HepG2 (cell line): ENCODE results near the gene AKIRIN1.

Source experiments
- AHR ChIP-seq: IDR thresholded peaks from 2 replicates; pipeline ENCODE4 v1.6.1; 2018; ENCODE audit warnings: missing genetic modification reagents, missing compliant biosample characterization
- ELF4 ChIP-seq: sonication (generic); formaldehyde crosslinking; IDR thresholded peaks from 2 replicates; pipeline ENCODE4 v1.5.0; 2020; ENCODE audit warnings: missing genetic modification reagents, mild to moderate bottlenecking, moderate library complexity, borderline replicate concordance
- GMEB2 ChIP-seq: IDR thresholded peaks from 2 replicates; pipeline ENCODE4 v1.6.1; 2016; ENCODE audit warnings: missing biosample characterization, missing genetic modification reagents, low read depth
- GPN1 ChIP-seq: sonication (generic); formaldehyde crosslinking; IDR thresholded peaks from 2 replicates; pipeline ENCODE4 v1.5.1; 2020; ENCODE audit warnings: missing genetic modification reagents, borderline replicate concordance
- JARID2 ChIP-seq: sonication (generic); formaldehyde crosslinking; IDR thresholded peaks from 2 replicates; pipeline ENCODE4 v1.8.1; 2023; ENCODE audit warnings: missing genetic modification reagents, inconsistent platforms; ENCODE audit not compliant: insufficient replicate concordance
- POLR2A ChIP-seq, 2 experiments: IDR thresholded peaks; 2 replicates each; pipeline ENCODE4 v1.6.1; 2011; ENCODE audit warnings: low read depth in 2 of 2, low read length in 2 of 2, mild to moderate bottlenecking in 1 of 2, moderate library complexity in 1 of 2; ENCODE audit not compliant: insufficient read depth in 1 of 2
- ZMYM2 ChIP-seq: sonication (generic); formaldehyde crosslinking; IDR thresholded peaks from 2 replicates; pipeline ENCODE4 v1.8.0; 2022; ENCODE audit warnings: mild to moderate bottlenecking, missing genetic modification reagents
- ZNF280B ChIP-seq: sonication (generic); formaldehyde crosslinking; IDR thresholded peaks from 2 replicates; pipeline ENCODE4 v1.5.0; 2020; ENCODE audit warnings: missing genetic modification reagents, mild to moderate bottlenecking, borderline replicate concordance
- TF ChIP-seq, protein P1 (sequence below): sonication (generic); formaldehyde crosslinking; IDR thresholded peaks from 2 replicates; pipeline ENCODE4 v1.5.0; 2020; ENCODE audit warnings: mild to moderate bottlenecking, missing genetic modification reagents, moderate library complexity
- TF ChIP-seq, protein P2 (sequence below), 2 experiments: sonication (generic) in 1 of 2; formaldehyde crosslinking in 1 of 2; IDR thresholded peaks; 2 replicates each; pipeline versions ENCODE4 v1.5.1 to v1.6.1; 2011 to 2020; ENCODE audit warnings: borderline replicate concordance in 1 of 2, low read depth in 1 of 2, low read length in 1 of 2, mild to moderate bottlenecking in 1 of 2, missing genetic modification reagents in 1 of 2, moderate library complexity in 1 of 2
- TF ChIP-seq, protein P3 (sequence below): sonication (generic); formaldehyde crosslinking; IDR thresholded peaks from 2 replicates; pipeline ENCODE4 v1.4.0; 2020; ENCODE audit warnings: missing genetic modification reagents
- TF ChIP-seq, protein P4 (sequence below): IDR thresholded peaks from 2 replicates; pipeline ENCODE4 v1.6.1; 2016; ENCODE audit warnings: missing genetic modification reagents, missing compliant biosample characterization

- TF ChIP-seq, protein P1, sequence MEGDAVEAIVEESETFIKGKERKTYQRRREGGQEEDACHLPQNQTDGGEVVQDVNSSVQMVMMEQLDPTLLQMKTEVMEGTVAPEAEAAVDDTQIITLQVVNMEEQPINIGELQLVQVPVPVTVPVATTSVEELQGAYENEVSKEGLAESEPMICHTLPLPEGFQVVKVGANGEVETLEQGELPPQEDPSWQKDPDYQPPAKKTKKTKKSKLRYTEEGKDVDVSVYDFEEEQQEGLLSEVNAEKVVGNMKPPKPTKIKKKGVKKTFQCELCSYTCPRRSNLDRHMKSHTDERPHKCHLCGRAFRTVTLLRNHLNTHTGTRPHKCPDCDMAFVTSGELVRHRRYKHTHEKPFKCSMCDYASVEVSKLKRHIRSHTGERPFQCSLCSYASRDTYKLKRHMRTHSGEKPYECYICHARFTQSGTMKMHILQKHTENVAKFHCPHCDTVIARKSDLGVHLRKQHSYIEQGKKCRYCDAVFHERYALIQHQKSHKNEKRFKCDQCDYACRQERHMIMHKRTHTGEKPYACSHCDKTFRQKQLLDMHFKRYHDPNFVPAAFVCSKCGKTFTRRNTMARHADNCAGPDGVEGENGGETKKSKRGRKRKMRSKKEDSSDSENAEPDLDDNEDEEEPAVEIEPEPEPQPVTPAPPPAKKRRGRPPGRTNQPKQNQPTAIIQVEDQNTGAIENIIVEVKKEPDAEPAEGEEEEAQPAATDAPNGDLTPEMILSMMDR (CRISPR knock-in tag) = no peak
- TF ChIP-seq ZNF280B (CRISPR knock-in tag) (no peak), GPN1 (CRISPR knock-in tag) (no peak), ELF4 (CRISPR knock-in tag) (no peak), POLR2A (IDR thresholded peaks at IDR 0.05; ENCODE audit: insufficient read depth in 1 of 2, low read depth in 2 of 2, low read length in 2 of 2) (no peak), JARID2 (CRISPR knock-in tag) (no peak), ZMYM2 (CRISPR knock-in tag) (no peak), AHR (CRISPR knock-in tag) (no peak), GMEB2 (no peak)
- TF ChIP-seq, protein P2, sequence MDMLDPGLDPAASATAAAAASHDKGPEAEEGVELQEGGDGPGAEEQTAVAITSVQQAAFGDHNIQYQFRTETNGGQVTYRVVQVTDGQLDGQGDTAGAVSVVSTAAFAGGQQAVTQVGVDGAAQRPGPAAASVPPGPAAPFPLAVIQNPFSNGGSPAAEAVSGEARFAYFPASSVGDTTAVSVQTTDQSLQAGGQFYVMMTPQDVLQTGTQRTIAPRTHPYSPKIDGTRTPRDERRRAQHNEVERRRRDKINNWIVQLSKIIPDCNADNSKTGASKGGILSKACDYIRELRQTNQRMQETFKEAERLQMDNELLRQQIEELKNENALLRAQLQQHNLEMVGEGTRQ (IDR thresholded peaks at IDR 0.05; ENCODE audit: low read depth, low read length) = no peak
- TF ChIP-seq, protein P2 (CRISPR knock-in tag; IDR thresholded peaks at IDR 0.05; ENCODE audit: borderline replicate concordance) = no peak
- TF ChIP-seq, protein P3, sequence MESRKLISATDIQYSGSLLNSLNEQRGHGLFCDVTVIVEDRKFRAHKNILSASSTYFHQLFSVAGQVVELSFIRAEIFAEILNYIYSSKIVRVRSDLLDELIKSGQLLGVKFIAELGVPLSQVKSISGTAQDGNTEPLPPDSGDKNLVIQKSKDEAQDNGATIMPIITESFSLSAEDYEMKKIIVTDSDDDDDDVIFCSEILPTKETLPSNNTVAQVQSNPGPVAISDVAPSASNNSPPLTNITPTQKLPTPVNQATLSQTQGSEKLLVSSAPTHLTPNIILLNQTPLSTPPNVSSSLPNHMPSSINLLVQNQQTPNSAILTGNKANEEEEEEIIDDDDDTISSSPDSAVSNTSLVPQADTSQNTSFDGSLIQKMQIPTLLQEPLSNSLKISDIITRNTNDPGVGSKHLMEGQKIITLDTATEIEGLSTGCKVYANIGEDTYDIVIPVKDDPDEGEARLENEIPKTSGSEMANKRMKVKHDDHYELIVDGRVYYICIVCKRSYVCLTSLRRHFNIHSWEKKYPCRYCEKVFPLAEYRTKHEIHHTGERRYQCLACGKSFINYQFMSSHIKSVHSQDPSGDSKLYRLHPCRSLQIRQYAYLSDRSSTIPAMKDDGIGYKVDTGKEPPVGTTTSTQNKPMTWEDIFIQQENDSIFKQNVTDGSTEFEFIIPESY (CRISPR knock-in tag) = no peak
- TF ChIP-seq, protein P4, sequence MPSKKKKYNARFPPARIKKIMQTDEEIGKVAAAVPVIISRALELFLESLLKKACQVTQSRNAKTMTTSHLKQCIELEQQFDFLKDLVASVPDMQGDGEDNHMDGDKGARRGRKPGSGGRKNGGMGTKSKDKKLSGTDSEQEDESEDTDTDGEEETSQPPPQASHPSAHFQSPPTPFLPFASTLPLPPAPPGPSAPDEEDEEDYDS (CRISPR knock-in tag) = no peak
These were observed 58.9 kb downstream of the AKIRIN1 start for GRCh38 chr1:39050001-39050400.
